BLaER1 (cell line): Measurements from ENCODE around the gene ADAMTS16.

Experiments
- H3K27ac ChIP-seq: shearing (Covaris generic); formaldehyde crosslinking; 2 replicates; pipeline ENCODE4 v1.8.1; 2022
- H3K27me3 ChIP-seq: shearing (Covaris generic); formaldehyde crosslinking; 2 replicates; pipeline ENCODE4 v1.8.1; 2022
- H3K36me3 ChIP-seq: shearing (Covaris generic); formaldehyde crosslinking; 2 replicates; pipeline ENCODE4 v1.8.1; 2022
- H3K4me1 ChIP-seq: shearing (Covaris generic); formaldehyde crosslinking; 2 replicates; pipeline ENCODE4 v1.8.1; 2022
- H3K4me2 ChIP-seq: shearing (Covaris generic); formaldehyde crosslinking; 2 replicates; pipeline ENCODE4 v1.8.1; 2022
- H3K4me3 ChIP-seq: shearing (Covaris generic); formaldehyde crosslinking; 2 replicates; pipeline ENCODE4 v1.8.1; 2022
- H3K9ac ChIP-seq: shearing (Covaris generic); formaldehyde crosslinking; 2 replicates; pipeline ENCODE4 v1.8.1; 2022
- H3K9me3 ChIP-seq: shearing (Covaris generic); formaldehyde crosslinking; 2 replicates; pipeline ENCODE4 v1.8.1; 2022
- H4K20me1 ChIP-seq: shearing (Covaris generic); formaldehyde crosslinking; 2 replicates; pipeline ENCODE4 v1.8.1; 2022
- Cebpa-rat ChIP-seq: shearing (Covaris generic); IDR thresholded peaks from 2 replicates; pipeline ENCODE4 v1.8.1; 2022

ADAMTS16 gene

DNA sequence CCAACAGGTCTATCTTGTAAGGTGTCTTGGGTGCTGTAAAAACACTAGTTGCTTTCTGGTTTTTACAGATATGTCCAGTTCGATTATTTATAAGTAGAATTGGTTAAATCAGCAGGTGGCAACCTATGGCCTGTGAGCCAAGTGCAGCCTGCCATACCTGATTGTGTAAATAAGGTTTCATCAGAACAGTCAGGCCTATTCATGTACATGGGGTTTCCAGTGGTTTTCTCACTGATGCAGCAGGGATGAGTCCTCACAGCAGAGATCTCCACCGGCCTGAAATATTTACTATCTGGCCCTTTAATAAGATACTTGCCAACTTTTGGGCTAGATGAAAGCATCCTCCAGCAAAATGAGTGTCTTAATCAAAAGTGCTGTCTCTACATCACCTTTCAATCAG, 149.4 kb downstream of the ADAMTS16 start:
- Histone ChIP-seq H3K4me3 (no peak overlapping the region), H3K4me1 (peaks cover 21% of the 10 kb centered on the region), H3K36me3 (no peaks in the 10 kb centered on the region), H4K20me1 (no peaks in the 10 kb centered on the region), H3K27ac (no peak overlapping the region), H3K9ac (no peak overlapping the region), H3K9me3 (no peaks in the 10 kb centered on the region), H3K27me3 (no peaks in the 10 kb centered on the region), H3K4me2 (peak overlapping the region; percentile 24; the same call in 1 of the 2 replicates)
- no peak for TF ChIP-seq Cebpa-rat

DNA sequence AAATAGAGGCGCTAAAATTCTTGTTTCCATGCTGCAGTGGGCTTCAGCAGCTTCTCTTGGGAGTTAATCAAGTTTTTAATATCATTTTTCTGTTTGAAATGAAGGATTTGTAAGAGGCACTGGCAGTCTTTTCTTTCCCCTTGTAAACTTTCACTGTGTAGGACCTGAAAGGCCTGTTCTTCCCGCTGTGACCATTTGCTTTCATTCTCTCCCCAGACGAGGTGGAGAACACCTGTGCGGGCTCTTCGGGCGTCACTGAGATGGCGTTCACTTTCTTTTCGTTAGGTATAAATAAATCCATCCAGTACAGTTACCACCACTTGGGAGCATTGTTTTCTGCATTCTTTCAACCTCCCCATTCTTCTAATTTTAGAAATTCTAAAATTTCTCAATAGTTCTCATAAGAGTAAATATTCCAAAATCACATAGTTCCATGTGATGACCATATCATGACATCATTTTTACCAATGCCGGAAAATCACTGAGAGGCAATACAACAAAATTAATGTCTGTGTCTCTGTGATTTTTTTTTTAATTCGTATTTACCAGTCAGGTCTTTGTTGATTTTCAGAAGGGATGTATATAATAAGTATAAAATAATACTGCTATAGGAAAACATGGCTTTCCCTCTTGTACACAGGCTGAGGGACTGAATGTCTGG, 150.7 kb downstream of the ADAMTS16 start:
- peaks cover 25% of the 10 kb centered on the region for H3K4me1 ChIP-seq
- no peaks in the 10 kb centered on the region for H3K9me3 ChIP-seq
- H4K20me1 ChIP-seq = no peaks in the 10 kb centered on the region
- no peak overlapping the region for H3K9ac ChIP-seq
- TF ChIP-seq Cebpa-rat = no peak
- H3K4me2 ChIP-seq = peak overlapping the region; percentile 24; the same call in 1 of the 2 replicates
- no peaks in the 10 kb centered on the region for H3K27me3 ChIP-seq
- no peak overlapping the region for H3K27ac ChIP-seq
- no peaks in the 10 kb centered on the region for H3K36me3 ChIP-seq
- H3K4me3 ChIP-seq = no peak overlapping the region

DNA sequence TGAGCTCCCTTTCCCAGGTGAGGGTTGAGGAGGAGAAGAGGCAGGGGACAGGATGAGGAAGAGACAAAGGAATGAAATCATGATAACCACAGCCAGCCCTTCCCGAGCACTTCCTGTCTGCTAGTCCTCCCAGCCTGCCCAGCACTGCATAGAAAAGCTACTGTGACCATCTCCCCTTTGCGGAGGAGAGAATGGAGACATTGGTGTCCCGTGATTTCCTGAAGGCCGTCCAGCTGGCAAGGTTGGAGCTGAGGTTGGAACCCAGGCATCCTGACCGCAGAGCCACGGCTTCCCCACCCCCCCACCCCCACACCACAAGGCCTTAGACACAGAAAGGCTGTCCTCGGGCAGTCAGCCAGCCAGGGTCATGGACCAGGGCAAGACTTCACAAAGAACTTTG, 151.2 kb downstream of the ADAMTS16 start:
- no peak overlapping the region for H3K27ac ChIP-seq
- no peak for TF ChIP-seq Cebpa-rat
- H3K9me3 ChIP-seq = no peaks in the 10 kb centered on the region
- H3K27me3 ChIP-seq = no peaks in the 10 kb centered on the region
- H3K4me1 ChIP-seq = peaks cover 27% of the 10 kb centered on the region
- no peaks in the 10 kb centered on the region for H4K20me1 ChIP-seq
- H3K4me3 ChIP-seq = no peak overlapping the region
- H3K9ac ChIP-seq = no peak overlapping the region
- H3K36me3 ChIP-seq = no peaks in the 10 kb centered on the region
- H3K4me2 ChIP-seq = no peak overlapping the region

DNA sequence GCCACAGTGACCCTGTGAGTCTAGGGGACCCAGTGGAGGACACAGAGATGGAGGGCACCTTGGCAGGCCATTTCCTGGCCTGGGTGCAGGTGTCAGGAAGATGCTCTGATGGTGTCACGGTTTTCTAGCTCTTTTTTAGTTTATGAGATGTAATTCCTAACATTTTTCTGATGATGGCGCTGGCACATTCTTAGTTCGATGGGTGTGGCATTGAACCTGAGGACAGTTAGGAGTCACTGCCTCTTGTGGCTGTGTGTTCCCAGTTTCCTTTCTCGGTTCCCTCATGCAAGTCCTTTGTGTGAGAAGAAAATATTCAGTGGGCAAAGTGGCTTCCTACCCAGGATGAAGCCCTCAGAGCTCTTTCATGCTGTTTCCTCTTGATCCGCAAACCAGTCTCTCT, 152.9 kb downstream of the ADAMTS16 start:
- no peak overlapping the region for H3K9ac ChIP-seq
- no peaks in the 10 kb centered on the region for H3K27me3 ChIP-seq
- H3K4me3 ChIP-seq = no peak overlapping the region
- no peaks in the 10 kb centered on the region for H3K9me3 ChIP-seq
- no peaks in the 10 kb centered on the region for H4K20me1 ChIP-seq
- H3K4me1 ChIP-seq = peaks cover 27% of the 10 kb centered on the region
- H3K4me2 ChIP-seq = no peak overlapping the region
- no peak overlapping the region for H3K27ac ChIP-seq
- H3K36me3 ChIP-seq = no peaks in the 10 kb centered on the region
- no peak for TF ChIP-seq Cebpa-rat

DNA sequence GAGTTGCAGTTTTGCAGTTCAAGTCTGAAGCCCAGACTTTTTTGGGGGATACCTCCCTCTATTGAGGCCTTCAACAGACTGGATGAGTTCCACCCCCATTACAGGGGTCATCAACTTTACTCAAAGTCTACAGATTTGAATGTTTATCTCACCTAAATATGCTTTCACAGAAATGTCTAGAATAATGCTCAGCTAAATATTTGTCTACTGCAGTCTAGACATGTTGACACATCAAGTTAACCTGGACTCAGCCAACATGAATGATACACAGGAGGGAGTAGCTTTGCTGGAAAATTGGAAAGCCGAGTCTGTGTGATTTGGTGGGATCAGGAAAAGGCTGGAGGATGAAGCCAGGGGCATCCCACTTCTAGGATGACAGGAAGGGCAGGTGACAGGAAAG, 154.3 kb downstream of the ADAMTS16 start:
- Histone ChIP-seq H3K27ac (no peak overlapping the region), H3K9ac (no peak overlapping the region), H3K36me3 (no peaks in the 10 kb centered on the region), H4K20me1 (no peaks in the 10 kb centered on the region), H3K4me3 (no peak overlapping the region), H3K4me2 (no peak overlapping the region), H3K27me3 (no peaks in the 10 kb centered on the region), H3K9me3 (no peaks in the 10 kb centered on the region), H3K4me1 (peaks cover 27% of the 10 kb centered on the region)
- no peak for TF ChIP-seq Cebpa-rat

DNA sequence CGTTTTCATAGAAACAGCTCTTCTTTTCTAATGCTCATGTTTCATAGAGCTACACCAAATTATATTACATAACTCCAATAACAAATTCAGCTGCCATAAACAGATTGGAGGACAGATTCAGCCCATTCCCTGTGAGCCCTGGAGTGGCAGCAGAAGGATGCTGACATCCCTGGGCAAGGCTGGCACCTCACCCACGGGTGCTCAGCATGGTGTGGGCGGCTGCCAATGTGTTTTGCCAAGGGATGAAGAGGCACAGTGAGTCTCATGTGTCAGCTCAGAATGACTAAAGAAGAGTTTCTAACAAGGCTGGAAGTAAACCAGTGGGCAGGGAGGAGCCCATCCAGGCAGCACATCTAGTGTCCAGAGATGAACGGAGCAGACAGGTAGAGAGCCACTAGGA, 155.2 kb downstream of the ADAMTS16 start:
- Histone ChIP-seq H4K20me1 (no peaks in the 10 kb centered on the region), H3K27ac (no peak overlapping the region), H3K9me3 (no peaks in the 10 kb centered on the region), H3K4me3 (no peak overlapping the region), H3K9ac (no peak overlapping the region), H3K36me3 (no peaks in the 10 kb centered on the region), H3K4me2 (no peak overlapping the region; the same call in 1 of the 2 replicates), H3K27me3 (no peaks in the 10 kb centered on the region), H3K4me1 (peaks cover 18% of the 10 kb centered on the region)
- TF ChIP-seq Cebpa-rat = no peak

DNA sequence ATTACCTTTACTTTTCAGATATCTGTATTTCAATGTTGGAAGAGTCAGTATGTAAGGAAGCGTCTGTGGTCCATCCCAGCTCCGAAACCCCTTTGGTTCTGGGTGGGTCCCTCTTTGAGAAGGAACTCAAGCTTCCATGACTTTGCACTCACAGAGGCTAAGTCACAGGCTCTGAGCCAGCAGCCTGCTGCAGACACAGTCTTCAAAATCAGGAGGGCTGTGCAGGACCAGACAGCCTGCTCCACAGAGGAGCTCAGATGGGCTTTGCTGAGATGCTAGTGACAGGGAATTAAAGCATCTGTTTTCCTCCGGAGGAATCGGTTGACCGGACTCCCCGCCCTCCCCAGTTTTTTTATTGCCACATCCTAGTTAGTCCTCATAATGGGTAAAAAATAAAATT, 155.9 kb downstream of the ADAMTS16 start:
- H3K27me3 ChIP-seq = no peaks in the 10 kb centered on the region
- no peak overlapping the region for H3K27ac ChIP-seq
- peaks cover 11% of the 10 kb centered on the region for H3K4me1 ChIP-seq
- H4K20me1 ChIP-seq = no peaks in the 10 kb centered on the region
- H3K4me3 ChIP-seq = no peak overlapping the region
- no peaks in the 10 kb centered on the region for H3K9me3 ChIP-seq
- H3K36me3 ChIP-seq = no peaks in the 10 kb centered on the region
- TF ChIP-seq Cebpa-rat = no peak
- H3K9ac ChIP-seq = no peak overlapping the region
- H3K4me2 ChIP-seq = no peak overlapping the region

DNA sequence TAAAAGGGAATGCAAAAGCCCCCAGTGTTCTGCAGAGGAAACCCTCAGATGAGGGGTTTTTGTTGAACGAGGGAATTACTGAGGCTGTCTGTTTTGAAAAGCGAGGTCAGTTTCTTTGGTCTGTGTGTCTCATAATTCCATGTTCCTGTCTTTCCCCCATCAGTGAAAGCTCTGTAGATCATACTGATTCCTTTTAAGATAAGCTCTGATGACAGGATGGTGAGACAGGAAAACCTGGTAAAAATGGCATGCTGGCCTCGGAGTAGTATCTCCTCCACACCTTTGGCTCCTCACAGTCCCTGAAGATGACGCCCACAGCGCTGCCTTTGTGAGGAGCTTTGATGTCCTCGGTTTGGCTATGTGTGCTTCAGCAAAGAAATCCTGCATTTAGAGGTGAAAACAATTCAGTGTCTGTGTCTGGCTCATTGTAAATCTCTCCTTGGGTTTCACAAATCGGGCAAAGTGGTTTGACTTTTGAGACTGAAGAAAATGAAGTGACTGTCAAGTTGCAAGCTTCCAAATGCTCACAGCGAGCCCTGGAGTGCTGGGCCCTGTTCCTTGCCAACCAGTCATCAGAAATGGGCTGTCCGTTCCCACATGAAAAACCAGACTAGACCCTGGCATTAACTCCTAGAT, 157.4 kb downstream of the ADAMTS16 start:
- no peak overlapping the region for H3K9ac ChIP-seq
- H3K4me2 ChIP-seq = no peak overlapping the region
- no peak for TF ChIP-seq Cebpa-rat
- H3K36me3 ChIP-seq = no peaks in the 10 kb centered on the region
- no peaks in the 10 kb centered on the region; the same call in 1 of the 2 replicates for H3K27me3 ChIP-seq
- H3K4me1 ChIP-seq = 0 out of 2 replicates have a peak, but pooled peaks cover 7% of the 10 kb centered on the region
- no peak overlapping the region for H3K4me3 ChIP-seq
- no peaks in the 10 kb centered on the region for H4K20me1 ChIP-seq
- H3K9me3 ChIP-seq = peaks cover 11% of the 10 kb centered on the region
- no peak overlapping the region for H3K27ac ChIP-seq

DNA sequence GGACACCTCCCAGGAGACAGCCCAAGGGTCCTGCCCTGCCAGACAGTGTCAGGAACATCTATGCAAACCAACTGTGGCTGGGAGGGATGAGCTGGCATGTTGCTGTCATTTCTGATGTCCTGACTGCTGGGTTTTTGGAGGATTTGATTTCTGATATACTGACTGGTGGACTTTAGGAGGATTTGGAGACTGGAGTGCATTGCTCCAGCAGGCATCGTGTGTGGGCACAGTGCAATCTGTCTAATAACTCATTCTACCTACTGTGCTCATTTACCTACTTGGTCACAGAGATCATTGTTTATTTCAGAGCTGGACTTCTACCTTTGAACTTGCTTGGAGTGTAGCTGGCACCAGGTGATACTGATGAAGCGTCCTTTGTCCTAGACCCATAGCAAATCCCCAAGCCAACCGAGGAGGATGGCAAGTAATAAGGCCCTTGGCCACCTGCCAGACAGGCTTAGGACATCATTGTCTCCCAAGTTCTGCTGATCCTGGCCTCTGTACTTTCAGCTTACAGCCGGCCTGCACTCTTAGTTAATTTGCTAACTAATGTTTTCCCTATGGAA, 158.0 kb downstream of the ADAMTS16 start:
- Histone ChIP-seq H3K27me3 (no peaks in the 10 kb centered on the region; the same call in 1 of the 2 replicates), H3K27ac (no peak overlapping the region), H3K4me1 (0 out of 2 replicates have a peak, but pooled peaks cover 7% of the 10 kb centered on the region), H3K36me3 (no peaks in the 10 kb centered on the region), H3K4me2 (no peak overlapping the region), H4K20me1 (no peaks in the 10 kb centered on the region), H3K4me3 (no peak overlapping the region), H3K9ac (no peak overlapping the region), H3K9me3 (peaks cover 12% of the 10 kb centered on the region)
- no peak for TF ChIP-seq Cebpa-rat

DNA sequence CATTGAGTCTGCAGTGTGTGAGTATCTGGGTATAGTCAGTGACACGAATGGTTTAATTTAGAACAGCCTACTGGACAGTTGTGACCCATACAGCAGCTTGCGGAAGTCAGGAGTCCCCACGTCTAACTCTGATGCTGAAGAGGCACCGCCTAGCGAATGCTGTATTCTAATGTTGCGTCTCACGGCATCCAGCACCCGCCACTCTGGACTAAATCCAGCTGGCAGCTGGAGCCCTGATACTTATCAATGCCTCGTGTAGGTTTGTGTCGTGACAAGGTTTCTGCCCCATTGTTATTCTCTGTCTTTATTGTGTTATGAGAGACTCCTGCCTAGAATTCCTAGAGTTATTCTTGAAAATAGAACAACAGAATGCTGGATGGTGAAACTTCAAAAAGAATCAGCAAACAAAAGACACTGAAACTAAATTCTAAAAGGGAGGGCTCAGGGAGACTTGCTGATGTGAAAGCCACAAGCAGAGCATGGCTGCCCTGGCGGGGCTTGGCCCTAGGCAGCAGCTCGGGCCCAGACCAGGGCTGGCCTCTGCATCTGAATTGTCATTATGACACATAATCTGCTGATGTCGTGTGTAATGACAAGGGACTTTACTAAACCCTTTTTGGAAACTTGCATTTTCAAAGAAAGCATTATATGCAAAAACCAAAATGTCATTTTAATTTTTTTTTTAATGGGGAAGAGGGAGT, 158.9 kb downstream of the ADAMTS16 start:
- Histone ChIP-seq H3K4me2 (no peak overlapping the region), H3K4me1 (0 out of 2 replicates have a peak, but pooled peaks cover 7% of the 10 kb centered on the region), H3K36me3 (no peaks in the 10 kb centered on the region), H3K9me3 (peaks cover 17% of the 10 kb centered on the region), H4K20me1 (no peaks in the 10 kb centered on the region), H3K9ac (no peak overlapping the region), H3K27ac (no peak overlapping the region), H3K27me3 (no peaks in the 10 kb centered on the region; the same call in 1 of the 2 replicates), H3K4me3 (no peak overlapping the region)
- TF ChIP-seq Cebpa-rat = no peak
